AG04450 (cell line): Measurements from ENCODE around the gene CX3CL1. TPM values are rescaled to one million over a fixed set of nuclear protein-coding genes. Genes with fewer than 3 reads are reported as not detected.
"Not testable (repeated sequence)": the region's sequence is repeated elsewhere in the genome, so short reads cannot be mapped to it uniquely, and the experiment has no call there.

Experiments
- CTCF ChIA-PET: fragments of 300-600, 350-600 bp; formaldehyde crosslinking; extraction: SDS; loops from one replicate; lab custom pipeline; 2022; ENCODE audit warnings: antibody characterized with exemption, inconsistent platforms; lab: Charles Lee
- POLR2A ChIA-PET: fragments of 350-600 bp; formaldehyde crosslinking; extraction: SDS; loops from one replicate; lab custom pipeline; 2021; ENCODE audit warnings: antibody characterized with exemption, inconsistent platforms; lab: Yijun Ruan, JAX
- DNase-seq: peaks from one replicate; pipeline ENCODE4 v3.0.0-alpha.2; 2011; ENCODE audit warnings: low read depth, low spot score
- H3K27ac ChIP-seq: one replicate; pipeline ENCODE4 v1.5.1; 2012; ENCODE audit warnings: low read depth, low read length, control low read depth
- H3K27me3 ChIP-seq: one replicate; pipeline ENCODE4 v1.6.0; 2012; ENCODE audit warnings: low read length; ENCODE audit not compliant: control insufficient read depth, insufficient read depth
- H3K4me3 ChIP-seq: 2 replicates; pipeline ENCODE4 v1.5.1; 2011; ENCODE audit warnings: mild to moderate bottlenecking, low read depth, low read length, control low read depth
- H3K9me3 ChIP-seq: 2 replicates; pipeline ENCODE4 v1.5.1; 2012; ENCODE audit warnings: low read length; ENCODE audit not compliant: control insufficient read depth, insufficient read depth
- polyA plus RNA-seq: library from polyadenylated mRNA; depleted of rRNA; stranded (reverse); fragments of >200 nt; gene quantifications from 2 replicates; pipeline ENCODE4 v1.2.3, GENCODE V29; 2011
- TF ChIP-seq, protein P1 (sequence below): IDR thresholded peaks from 2 replicates; pipeline ENCODE4 v1.5.1; 2011; ENCODE audit warnings: low read depth, low read length, control low read depth, inconsistent platforms

CX3CL1 gene
- polyA plus RNA-seq, 1 experiment: 0.48 TPM

DNA sequence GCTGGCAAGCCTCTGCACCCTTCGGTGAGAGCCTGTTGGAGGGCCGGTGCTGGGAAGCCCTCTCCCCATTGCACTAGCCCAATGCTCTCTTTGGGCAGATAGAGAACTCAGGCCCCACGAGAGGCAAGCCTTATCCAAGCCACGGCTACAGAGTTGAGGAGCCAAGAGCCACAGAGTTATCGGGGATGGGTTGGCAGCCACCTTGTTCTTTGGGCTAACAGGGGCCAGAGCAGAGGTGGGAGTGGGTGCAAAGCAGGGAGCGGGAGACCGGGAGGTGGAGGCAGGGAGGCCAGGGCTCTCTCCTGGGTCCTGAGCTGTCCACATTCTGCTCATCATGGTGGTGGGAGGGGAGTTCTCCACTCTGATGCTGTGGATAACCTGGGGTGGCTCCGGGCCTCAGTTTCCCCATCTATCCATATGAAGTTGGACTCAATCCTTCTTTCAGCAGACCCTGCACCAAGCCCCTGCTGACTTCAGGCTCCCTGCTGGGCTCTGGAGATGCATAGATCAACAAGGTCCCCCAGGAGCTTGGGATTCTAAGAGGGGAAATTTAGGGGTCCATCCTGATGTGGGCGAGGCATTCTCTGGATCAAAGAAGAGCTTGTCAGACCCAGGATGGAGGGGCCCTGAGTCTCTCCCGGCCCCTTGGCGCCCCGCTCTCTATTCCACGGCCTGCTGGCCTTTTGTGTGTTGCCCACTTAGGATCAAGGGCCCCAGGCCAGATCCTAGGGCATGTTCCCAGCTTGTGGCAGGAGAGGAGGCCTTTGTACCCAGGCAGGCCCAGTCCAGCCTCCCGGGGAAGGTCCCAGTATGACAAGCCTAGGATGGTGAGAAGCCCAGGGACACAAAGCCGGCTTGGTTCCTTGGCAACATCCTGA, 557 bp upstream of the CX3CL1 start:
- Histone ChIP-seq H3K27ac (no peak overlapping the region), H3K9me3 (no peaks in the 10 kb centered on the region; the same call in 1 of the 2 replicates), H3K4me3 (no peak overlapping the region), H3K27me3 (peaks cover 29% of the 10 kb centered on the region)
- POLR2A ChIA-PET: no interaction called here
- CTCF ChIA-PET: interaction anchor here (0.9 kb wide), 1 partner anchor 45 kb away, joined by 3 read pairs; no protein-coding TSS in a partner anchor
- DNase-seq: no peak
- TF ChIP-seq, protein P1, sequence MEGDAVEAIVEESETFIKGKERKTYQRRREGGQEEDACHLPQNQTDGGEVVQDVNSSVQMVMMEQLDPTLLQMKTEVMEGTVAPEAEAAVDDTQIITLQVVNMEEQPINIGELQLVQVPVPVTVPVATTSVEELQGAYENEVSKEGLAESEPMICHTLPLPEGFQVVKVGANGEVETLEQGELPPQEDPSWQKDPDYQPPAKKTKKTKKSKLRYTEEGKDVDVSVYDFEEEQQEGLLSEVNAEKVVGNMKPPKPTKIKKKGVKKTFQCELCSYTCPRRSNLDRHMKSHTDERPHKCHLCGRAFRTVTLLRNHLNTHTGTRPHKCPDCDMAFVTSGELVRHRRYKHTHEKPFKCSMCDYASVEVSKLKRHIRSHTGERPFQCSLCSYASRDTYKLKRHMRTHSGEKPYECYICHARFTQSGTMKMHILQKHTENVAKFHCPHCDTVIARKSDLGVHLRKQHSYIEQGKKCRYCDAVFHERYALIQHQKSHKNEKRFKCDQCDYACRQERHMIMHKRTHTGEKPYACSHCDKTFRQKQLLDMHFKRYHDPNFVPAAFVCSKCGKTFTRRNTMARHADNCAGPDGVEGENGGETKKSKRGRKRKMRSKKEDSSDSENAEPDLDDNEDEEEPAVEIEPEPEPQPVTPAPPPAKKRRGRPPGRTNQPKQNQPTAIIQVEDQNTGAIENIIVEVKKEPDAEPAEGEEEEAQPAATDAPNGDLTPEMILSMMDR: no peak

DNA sequence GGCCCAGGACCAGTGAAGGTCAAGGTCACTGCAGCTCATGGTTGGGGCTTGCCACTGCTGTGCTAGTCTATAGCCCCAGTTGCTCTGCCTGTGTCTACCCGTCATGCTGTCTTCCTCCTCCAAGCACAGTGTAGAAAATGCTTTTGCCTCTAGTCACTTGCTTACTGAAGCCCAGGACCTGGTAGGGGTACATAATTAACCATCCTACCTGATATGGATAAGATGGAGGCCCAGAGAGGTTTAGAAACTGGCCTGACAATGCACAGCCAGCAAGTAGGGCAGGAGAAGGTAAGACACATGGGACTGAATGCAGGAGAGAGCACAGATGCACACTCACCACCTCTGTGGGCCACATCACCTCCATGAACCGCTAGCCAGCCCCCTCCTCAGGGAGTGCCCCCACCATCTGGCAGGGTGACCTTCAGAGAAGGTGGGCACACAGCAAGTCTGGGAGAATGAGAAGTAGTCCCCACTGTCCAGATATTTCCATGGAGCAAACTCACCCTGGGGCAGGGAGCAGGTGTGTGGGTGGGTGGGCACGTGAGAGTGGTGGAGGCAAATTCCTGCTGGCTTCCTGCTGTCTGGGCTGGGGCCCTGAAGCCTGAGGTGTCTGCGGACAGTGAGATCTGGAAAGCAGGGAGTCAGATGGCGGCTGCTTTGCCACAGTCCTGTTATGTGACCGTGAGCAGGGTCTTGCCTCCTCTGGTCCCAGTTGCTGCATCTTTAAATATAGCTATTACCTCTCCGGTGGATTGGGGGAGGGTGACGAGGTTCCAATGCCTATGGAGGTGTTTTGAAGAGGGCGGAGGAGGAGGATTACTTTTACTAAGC, 1.0 kb downstream of the CX3CL1 start:
- no peaks in the 10 kb centered on the region; the same call in 1 of the 2 replicates for H3K9me3 ChIP-seq
- H3K4me3 ChIP-seq: no peak overlapping the region
- TF ChIP-seq, protein P1: no peak
- no peak for DNase-seq
- H3K27ac ChIP-seq: no peak overlapping the region
- ChIA-PET CTCF (no interaction called here), POLR2A (no interaction called here)
- H3K27me3 ChIP-seq: peaks cover 24% of the 10 kb centered on the region

DNA sequence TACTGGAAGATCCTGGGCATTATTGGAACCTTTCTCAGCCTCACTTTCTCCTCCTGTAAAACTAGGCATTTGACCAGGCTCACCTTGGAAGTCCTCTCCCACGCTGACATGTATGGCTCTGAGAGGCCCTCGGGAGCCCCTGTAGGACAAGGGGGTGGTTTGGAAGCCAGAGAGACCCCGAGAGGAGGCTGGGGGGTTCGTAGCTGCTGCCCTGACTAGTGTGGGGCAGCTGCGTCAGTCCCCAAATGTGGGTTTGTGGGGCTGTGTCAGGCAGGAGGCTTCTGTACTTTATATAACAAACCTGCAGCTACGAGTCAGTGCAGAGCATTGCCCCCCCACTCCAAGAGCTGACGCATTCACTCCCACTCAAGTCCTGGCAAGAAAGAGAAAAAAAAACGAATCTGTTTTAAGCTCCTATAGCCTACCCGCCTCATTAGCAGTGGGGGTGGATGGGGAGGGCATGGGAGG, 1.8 kb downstream of the CX3CL1 start:
- Histone ChIP-seq H3K9me3 (no peaks in the 10 kb centered on the region; the same call in 1 of the 2 replicates), H3K4me3 (no peak overlapping the region), H3K27ac (no peak overlapping the region), H3K27me3 (peaks cover 22% of the 10 kb centered on the region)
- TF ChIP-seq, protein P1: no peak
- no peak for DNase-seq
- ChIA-PET CTCF (no interaction called here), POLR2A (interaction anchor here (0.5 kb wide), 1 partner anchor 497 kb away, joined by 3 read pairs; no protein-coding TSS in a partner anchor)

DNA sequence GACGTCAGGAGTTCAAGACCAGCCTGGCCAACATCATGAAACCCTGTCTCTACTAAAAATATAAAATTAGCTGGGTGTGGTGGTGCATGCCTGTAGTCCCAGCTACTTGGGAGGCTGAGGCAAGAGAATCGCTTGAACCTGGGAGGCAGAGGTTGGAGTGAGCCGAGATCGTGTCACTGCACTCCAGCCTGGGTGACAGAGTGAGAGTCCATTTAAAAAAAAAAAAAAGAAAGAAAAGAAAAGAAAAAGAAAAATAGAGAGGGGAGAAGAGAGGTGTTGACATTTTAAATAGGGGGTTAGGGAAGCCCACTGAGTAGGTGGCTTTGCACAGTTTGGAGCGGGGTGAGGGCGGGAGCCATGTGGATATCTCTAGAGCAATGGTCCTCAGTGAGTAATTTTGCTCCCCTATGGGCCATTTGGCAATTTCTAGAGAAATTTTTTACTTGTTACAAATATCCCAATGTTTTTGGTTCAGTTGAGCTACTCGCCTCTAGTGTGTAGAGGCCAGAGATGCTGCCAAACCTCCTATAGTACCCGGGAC, 2.7 kb downstream of the CX3CL1 start:
- CTCF ChIA-PET, H3K9me3 ChIP-seq: not testable (repeated sequence)
- POLR2A ChIA-PET: interaction anchor here (0.5 kb wide), 1 partner anchor 496 kb away, joined by 3 read pairs; no protein-coding TSS in a partner anchor

DNA sequence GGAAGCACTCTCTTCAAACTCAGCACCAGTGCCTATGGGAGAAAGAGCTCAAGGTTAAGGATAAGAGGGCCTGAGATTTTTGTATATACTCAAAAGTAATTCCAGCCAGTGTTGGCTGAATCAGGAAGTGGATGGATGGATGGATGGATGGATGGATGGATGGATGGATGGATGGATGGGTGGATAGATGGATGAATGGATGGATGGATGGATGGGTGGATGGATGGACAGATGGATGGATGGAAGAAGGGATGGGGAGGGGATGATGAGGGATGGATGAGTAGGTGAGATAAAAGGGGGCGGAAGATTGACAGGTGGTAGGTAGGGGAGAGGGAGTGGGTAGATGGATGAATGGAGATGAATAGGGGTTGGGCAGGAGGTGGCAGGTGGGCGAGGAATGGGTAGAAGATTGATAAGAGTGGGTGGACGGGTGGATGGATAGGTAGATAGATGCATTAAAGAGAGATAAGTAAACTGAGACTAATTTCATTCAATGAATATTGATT, 4.1 kb downstream of the CX3CL1 start:
- no peaks in the 10 kb centered on the region; the same call in 1 of the 2 replicates for H3K9me3 ChIP-seq
- H3K27ac ChIP-seq: no peak overlapping the region
- no peak overlapping the region for H3K4me3 ChIP-seq
- no peak for DNase-seq
- peaks cover 13% of the 10 kb centered on the region for H3K27me3 ChIP-seq
- TF ChIP-seq, protein P1: no peak
- ChIA-PET POLR2A (no interaction called here), CTCF (no interaction called here)

More for the DNA sequence above, 2.7 kb downstream of the CX3CL1 start:
- H3K27ac ChIP-seq, H3K4me3 ChIP-seq, DNase-seq: not testable (repeated sequence)
- H3K27me3 ChIP-seq: peaks cover 14% of the 10 kb centered on the region
